Effector CD4-positive, alpha-beta T cell (primary cell): ENCODE results near the gene TNFSF4.
"Not testable (repeated sequence)": the region's sequence is repeated elsewhere in the genome, so short reads cannot be mapped to it uniquely, and the experiment has no call there.

Source experiments
- DNase-seq: peaks from one replicate; pipeline ENCODE4 v3.0.0-alpha.2; 2020

TNFSF4 gene

GRCh38 chr1:173162601-173163000 lies 44.5 kb downstream of the TNFSF4 start:
- no peak for DNase-seq

DNA sequence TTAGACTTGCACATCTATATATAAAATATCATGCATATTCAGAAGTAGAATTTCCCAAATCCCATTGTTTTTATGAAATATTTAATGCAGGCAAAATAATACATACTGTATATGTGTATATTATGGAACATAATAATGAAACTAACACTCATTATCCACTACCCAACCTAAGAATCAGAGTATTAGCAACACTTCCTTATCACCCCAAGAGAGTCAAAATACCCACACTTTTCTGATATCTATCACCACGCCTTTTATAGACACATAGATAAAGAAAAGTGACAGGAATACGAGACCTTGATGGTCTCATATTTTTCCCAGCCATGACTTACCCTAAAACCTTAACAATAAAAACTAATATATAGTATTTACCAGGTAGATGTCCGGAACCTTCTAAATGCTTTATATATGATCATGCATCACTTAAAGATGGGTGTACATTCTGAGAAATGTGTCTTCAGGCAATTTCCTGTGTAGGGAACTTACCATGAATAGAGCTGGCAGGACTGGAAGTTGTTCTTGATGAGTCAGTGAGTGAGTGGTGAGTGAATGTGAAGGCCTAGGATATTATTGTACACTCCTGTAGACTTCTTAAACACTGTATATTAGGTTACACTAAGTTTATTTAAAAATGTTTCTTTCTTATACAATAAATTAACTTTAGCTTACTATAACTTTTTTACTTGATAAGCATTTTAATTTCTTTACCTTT lies 45.5 kb downstream of the TNFSF4 start:
- DNase-seq: no peak

DNA sequence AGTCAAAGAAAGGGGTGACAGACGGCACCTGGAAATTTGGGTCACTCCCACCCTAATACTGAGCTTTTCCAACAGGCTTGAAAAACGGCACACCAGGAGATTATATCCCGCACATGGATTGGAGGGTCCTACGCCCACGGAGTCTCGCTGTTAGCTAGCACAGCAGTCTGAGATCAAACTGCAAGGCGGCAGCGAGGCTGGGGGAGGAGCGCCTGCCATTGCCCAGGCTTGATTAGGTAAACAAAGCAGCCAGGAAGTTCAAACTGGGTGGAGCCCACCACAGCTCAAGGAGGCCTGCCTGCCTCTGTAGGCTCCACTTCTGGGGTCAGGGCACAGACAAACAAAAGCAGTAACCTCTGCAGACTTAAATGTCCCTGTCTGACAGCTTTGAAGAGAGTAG lies 53.2 kb downstream of the TNFSF4 start:
- DNase-seq: not testable (repeated sequence)

- no peak for DNase-seq
Measured at GRCh38 chr1:173153503-173153902, 53.6 kb downstream of the TNFSF4 start.

DNA sequence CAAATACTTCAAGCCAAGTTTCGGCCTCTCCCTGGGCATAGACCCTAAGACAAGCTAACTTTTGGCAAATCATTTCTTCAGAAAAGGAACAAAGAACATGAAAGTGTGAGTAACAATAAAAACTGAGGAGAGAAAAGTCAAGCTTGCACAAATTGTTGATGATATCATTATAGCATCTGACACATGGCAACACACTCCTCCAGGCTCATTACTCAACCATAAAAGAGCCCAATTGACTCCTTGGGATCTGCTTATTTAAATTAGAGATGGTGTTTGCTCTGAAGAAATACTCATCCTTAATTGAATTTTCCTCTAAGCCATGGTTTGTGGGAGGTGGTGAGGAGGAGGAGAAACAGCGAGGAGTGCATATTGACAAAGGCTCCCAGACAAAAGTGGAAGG lies 54.5 kb downstream of the TNFSF4 start:
- no peak for DNase-seq

GRCh38 chr1:173150795-173151194 lies 56.3 kb downstream of the TNFSF4 start:
- DNase-seq: no peak

DNA sequence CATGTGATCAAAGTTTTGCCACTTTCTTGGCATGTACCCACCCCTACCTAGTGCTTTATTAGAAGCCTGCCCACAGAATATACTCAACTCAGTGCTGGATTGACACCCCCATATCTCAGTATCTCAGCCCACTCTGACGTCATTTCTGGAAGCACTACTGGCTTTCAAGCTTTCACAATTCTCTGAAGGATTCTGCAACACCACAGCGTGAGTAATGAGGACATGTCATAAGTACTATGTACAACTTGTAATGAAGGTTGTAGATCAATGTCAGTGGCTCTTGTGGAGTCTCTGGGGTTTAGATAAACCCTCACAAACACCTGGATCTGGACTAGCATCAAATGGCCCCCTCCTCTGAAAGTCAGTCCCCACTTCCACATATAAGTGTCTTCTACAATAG lies 57.2 kb downstream of the TNFSF4 start:
- DNase-seq: no peak

- no peak for DNase-seq
Measured at GRCh38 chr1:173148971-173149370, 58.2 kb downstream of the TNFSF4 start.

GRCh38 chr1:173148545-173148944 lies 58.6 kb downstream of the TNFSF4 start:
- no peak for DNase-seq

DNA sequence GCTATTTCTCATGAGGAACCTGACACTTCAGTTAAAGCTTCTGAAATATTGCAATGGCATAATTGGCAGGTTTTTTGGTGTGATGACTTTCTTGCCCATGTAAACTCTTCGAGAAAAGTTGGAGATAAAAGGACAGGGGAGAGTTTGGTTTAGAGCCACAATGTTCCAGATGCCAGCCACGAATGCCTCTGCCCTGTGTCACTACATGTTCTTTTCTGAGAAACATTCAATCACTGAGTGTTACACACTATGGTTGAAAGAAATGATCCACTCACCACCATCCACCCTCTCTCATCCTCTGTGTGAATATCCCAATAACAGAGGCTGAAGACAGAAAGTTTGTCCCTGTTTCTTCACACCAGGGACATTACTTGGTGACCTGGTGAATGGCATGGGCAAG lies 66.4 kb downstream of the TNFSF4 start:
- DNase-seq: no peak

GRCh38 chr1:173139706-173140105 lies 67.4 kb downstream of the TNFSF4 start:
- no peak for DNase-seq

DNA sequence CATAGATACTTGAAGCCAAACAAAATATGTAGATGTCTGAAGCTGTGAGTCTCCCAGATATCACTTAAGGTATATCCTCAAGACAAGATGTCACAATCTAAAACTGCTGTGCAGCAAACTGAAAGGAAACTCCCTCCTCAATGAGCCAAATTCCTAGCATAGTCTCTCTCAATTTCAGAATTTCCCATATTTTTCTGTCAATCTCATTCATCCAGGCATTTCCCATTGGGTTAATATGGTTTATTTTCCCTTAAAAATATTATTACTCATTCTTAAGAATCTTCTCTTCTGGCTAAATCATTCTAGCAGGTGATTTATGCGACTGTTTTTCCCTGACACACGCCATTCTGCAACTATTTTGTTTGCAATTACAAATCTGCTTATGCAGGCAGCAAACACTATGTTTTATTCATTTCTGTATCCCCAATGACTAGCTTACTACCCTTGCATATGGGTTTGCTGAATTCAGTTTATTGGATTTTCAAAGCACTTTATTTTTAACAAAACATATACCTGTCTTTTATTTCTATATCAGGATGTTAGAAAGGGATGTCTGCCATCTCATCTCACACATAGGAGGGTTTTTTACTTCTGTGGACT lies 69.9 kb downstream of the TNFSF4 start:
- no peak for DNase-seq

- no peak for DNase-seq
Measured at GRCh38 chr1:173134800-173135199, 72.3 kb downstream of the TNFSF4 start.

GRCh38 chr1:173134029-173134428 lies 73.1 kb downstream of the TNFSF4 start:
- no peak for DNase-seq
